ENCODE measurements around the gene RNF220.
"Not testable (repeated sequence)": the region's sequence is repeated elsewhere in the genome, so short reads cannot be mapped to it uniquely, and the experiment has no call there.

GRCh38 chr1:44699375-44699774 is 294.3 kb downstream of the RNF220 start:
- TF ChIP-seq POLR2A, CTCF (IDR thresholded peaks at IDR 0.05): not testable (repeated sequence)

Measured in body of pancreas (tissue), 4 donors.